Measurements from ENCODE around the gene SLC25A42.

SLC25A42 gene

GRCh38 chr19:19051478-19052213 is 12.1 kb upstream of the SLC25A42 start:
- DNase-seq = no peak

GRCh38 chr19:19052921-19053320 is 10.9 kb upstream of the SLC25A42 start:
- no peak for DNase-seq

GRCh38 chr19:19053508-19054314 is 10.1 kb upstream of the SLC25A42 start:
- DNase-seq = no peak

- DNase-seq = no peak
Measured at GRCh38 chr19:19054315-19054938, 9.4 kb upstream of the SLC25A42 start.

GRCh38 chr19:19054939-19055440 is 8.8 kb upstream of the SLC25A42 start:
- DNase-seq = no peak

- DNase-seq = no peak
Measured at GRCh38 chr19:19055701-19056100, 8.1 kb upstream of the SLC25A42 start.

GRCh38 chr19:19056636-19057275 is 7.0 kb upstream of the SLC25A42 start:
- DNase-seq = no peak

GRCh38 chr19:19057317-19057716 is 6.5 kb upstream of the SLC25A42 start:
- DNase-seq = no peak

GRCh38 chr19:19057720-19058119 is 6.1 kb upstream of the SLC25A42 start:
- no peak for DNase-seq

- no peak for DNase-seq
Measured at GRCh38 chr19:19059018-19059836, 4.6 kb upstream of the SLC25A42 start.

- no peak for DNase-seq
Measured at GRCh38 chr19:19059837-19060611, 3.8 kb upstream of the SLC25A42 start.

GRCh38 chr19:19061506-19061905 is 2.3 kb upstream of the SLC25A42 start:
- no peak for DNase-seq

GRCh38 chr19:19062454-19063182 is 1.2 kb upstream of the SLC25A42 start:
- no peak for DNase-seq

GRCh38 chr19:19064098-19064722 is 416 bp downstream of the SLC25A42 start:
- no peak for DNase-seq

GRCh38 chr19:19064811-19065745 is 1.3 kb downstream of the SLC25A42 start:
- DNase-seq = no peak

- no peak for DNase-seq
Measured at GRCh38 chr19:19067276-19068072, 3.7 kb downstream of the SLC25A42 start.

- no peak for DNase-seq
Measured at GRCh38 chr19:19068659-19069654, 5.2 kb downstream of the SLC25A42 start.
